DND-41 (cell line): Measurements from ENCODE around the gene RUNX2.

Source experiments
- ATAC-seq: fragments of 200-7000 bp; cut with Tn5 transposase; 3 replicates; pipeline ENCODE4 v1.9.1; 2021; ENCODE audit warnings: low read depth; ENCODE audit not compliant: insufficient read depth
- DNase-seq: peaks from one replicate; pipeline ENCODE4 v3.0.0-alpha.2; 2020
- H2AFZ ChIP-seq: 2 replicates; pipeline ENCODE4 v1.6.0; 2012; ENCODE audit warnings: low read depth, low read length
- H3K27ac ChIP-seq: 2 replicates; pipeline ENCODE4 v1.5.1; 2012; ENCODE audit warnings: low read length, inconsistent platforms
- H3K27me3 ChIP-seq: fragments of 200-600 bp; sonication (generic); 2 replicates; pipeline ENCODE4 v1.6.0; 2012; ENCODE audit warnings: low read length, mild to moderate bottlenecking, inconsistent platforms; ENCODE audit not compliant: insufficient read depth, poor library complexity
- H3K36me3 ChIP-seq: 2 replicates; pipeline ENCODE4 v1.5.1; 2012; ENCODE audit warnings: low read length, inconsistent platforms; ENCODE audit not compliant: insufficient read depth
- H3K4me1 ChIP-seq: 2 replicates; pipeline ENCODE4 v1.5.1; 2012; ENCODE audit warnings: mild to moderate bottlenecking, low read length; ENCODE audit not compliant: insufficient read depth
- H3K4me2 ChIP-seq: 2 replicates; pipeline ENCODE4 v1.6.0; 2012; ENCODE audit warnings: mild to moderate bottlenecking, moderate library complexity, low read length, inconsistent platforms; ENCODE audit not compliant: insufficient read depth
- H3K4me3 ChIP-seq, 2 experiments: fragments of 200-600 bp in 1 of 2; shearing (Covaris generic) in 1 of 2; 2 replicates each; pipeline ENCODE4 v1.5.1; 2012 to 2016; ENCODE audit warnings: inconsistent platforms in 2 of 2, low read length in 2 of 2, mild to moderate bottlenecking in 2 of 2, low read depth in 1 of 2, moderate library complexity in 1 of 2
- H3K79me2 ChIP-seq: 2 replicates; pipeline ENCODE4 v1.6.0; 2012; ENCODE audit warnings: low read length, inconsistent platforms; ENCODE audit not compliant: insufficient read depth
- H3K9ac ChIP-seq: 2 replicates; pipeline ENCODE4 v1.6.0; 2012; ENCODE audit warnings: low read depth, mild to moderate bottlenecking, inconsistent platforms, low read length, moderate library complexity
- H3K9me3 ChIP-seq: 2 replicates; pipeline ENCODE4 v1.5.1; 2012; ENCODE audit warnings: low read length, moderate library complexity, mild to moderate bottlenecking, inconsistent platforms; ENCODE audit not compliant: insufficient read depth, severe bottlenecking
- H4K20me1 ChIP-seq: 2 replicates; pipeline ENCODE4 v1.6.0; 2012; ENCODE audit warnings: low read length; ENCODE audit not compliant: insufficient read depth
- EZH2 ChIP-seq: IDR thresholded peaks from 3 replicates; pipeline ENCODE4 v1.6.1; 2012; ENCODE audit warnings: borderline replicate concordance, low read depth, mild to moderate bottlenecking, moderate library complexity, low read length, inconsistent platforms; ENCODE audit not compliant: severe bottlenecking
- TF ChIP-seq, protein P1 (sequence below): IDR thresholded peaks from 2 replicates; pipeline ENCODE4 v1.5.1; 2012; ENCODE audit warnings: borderline replicate concordance, low read length, moderate library complexity, mild to moderate bottlenecking; ENCODE audit not compliant: poor library complexity, severe bottlenecking; ENCODE audit errors: extremely low read depth

RUNX2 gene

DNA sequence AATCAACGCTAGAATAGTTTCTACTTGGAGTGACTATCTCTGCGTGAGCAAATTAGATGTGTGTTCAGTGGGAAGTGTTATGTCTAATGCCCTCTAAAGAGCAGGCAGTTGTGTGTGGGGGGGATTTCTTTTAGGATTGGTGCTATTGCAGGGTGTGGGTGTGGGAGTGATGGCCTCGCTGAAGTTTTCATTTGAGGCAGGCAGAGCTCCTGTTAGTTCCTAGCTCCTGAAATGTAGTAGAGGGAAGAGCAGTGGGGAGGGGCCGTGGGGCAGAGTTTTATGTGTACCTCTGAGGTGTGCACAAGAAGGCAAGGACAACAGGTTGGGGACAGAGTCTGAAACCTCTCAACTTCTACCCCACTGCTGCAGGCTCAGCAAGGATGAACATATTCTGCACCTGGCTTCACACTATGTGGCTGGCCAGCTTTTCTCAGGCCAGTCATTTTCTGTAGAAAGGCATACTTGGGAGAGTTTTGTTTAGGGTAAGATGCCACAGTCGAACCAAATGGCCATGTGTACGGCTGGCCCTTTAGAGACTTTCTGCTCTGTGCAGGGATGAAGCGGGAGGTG, 278.8 kb downstream of the RUNX2 start:
- no peaks in the 10 kb centered on the region for H3K9me3 ChIP-seq
- DNase-seq, result no peak
- H3K4me3 ChIP-seq, result no peak overlapping the region
- no peaks in the 10 kb centered on the region for H3K79me2 ChIP-seq
- H2AFZ ChIP-seq, result no peak overlapping the region
- no peaks in the 10 kb centered on the region for H3K27me3 ChIP-seq
- H4K20me1 ChIP-seq, result no peaks in the 10 kb centered on the region
- no peaks in the 10 kb centered on the region for H3K36me3 ChIP-seq
- H3K27ac ChIP-seq, result peak overlapping the region; percentile 47
- H3K4me2 ChIP-seq, result no peak overlapping the region
- no peak overlapping the region for H3K9ac ChIP-seq
- no peak for TF ChIP-seq EZH2
- TF ChIP-seq, protein P1, sequence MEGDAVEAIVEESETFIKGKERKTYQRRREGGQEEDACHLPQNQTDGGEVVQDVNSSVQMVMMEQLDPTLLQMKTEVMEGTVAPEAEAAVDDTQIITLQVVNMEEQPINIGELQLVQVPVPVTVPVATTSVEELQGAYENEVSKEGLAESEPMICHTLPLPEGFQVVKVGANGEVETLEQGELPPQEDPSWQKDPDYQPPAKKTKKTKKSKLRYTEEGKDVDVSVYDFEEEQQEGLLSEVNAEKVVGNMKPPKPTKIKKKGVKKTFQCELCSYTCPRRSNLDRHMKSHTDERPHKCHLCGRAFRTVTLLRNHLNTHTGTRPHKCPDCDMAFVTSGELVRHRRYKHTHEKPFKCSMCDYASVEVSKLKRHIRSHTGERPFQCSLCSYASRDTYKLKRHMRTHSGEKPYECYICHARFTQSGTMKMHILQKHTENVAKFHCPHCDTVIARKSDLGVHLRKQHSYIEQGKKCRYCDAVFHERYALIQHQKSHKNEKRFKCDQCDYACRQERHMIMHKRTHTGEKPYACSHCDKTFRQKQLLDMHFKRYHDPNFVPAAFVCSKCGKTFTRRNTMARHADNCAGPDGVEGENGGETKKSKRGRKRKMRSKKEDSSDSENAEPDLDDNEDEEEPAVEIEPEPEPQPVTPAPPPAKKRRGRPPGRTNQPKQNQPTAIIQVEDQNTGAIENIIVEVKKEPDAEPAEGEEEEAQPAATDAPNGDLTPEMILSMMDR, result no peak
- 0 out of 3 replicates have a peak, but pooled peaks have one; percentile 12 for ATAC-seq
- peaks cover 36% of the 10 kb centered on the region for H3K4me1 ChIP-seq

DNA sequence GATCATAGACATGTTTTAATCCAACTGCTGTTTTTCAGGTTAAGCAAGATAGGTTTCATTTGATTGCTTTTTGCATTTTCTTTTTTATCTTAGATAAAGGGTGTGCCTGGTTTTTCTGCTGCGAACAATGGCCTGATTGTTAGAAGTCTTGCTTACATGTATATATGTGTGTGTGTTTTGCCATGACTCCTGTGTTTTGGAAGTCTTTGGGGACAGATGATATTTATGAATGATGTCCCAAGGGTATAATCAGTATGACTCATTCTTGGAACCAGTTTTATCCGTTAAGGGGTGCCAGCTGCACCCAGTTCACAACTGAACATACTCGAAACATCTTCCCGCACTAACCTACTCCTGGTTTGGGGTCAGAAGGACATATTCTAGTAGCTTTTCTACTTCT, 279.7 kb downstream of the RUNX2 start:
- Histone ChIP-seq H3K27ac (peak overlapping the region; percentile 47), H3K9me3 (no peaks in the 10 kb centered on the region), H3K27me3 (no peaks in the 10 kb centered on the region), H3K4me3 (no peak overlapping the region), H3K79me2 (no peaks in the 10 kb centered on the region), H4K20me1 (no peaks in the 10 kb centered on the region), H3K36me3 (no peaks in the 10 kb centered on the region), H3K9ac (no peak overlapping the region; the same call in 1 of the 2 replicates), H2AFZ (no peak overlapping the region), H3K4me1 (peaks cover 36% of the 10 kb centered on the region), H3K4me2 (no peak overlapping the region)
- TF ChIP-seq EZH2, result no peak
- DNase-seq, result peak; percentile 26
- ATAC-seq, result peak; percentile 70

DNA sequence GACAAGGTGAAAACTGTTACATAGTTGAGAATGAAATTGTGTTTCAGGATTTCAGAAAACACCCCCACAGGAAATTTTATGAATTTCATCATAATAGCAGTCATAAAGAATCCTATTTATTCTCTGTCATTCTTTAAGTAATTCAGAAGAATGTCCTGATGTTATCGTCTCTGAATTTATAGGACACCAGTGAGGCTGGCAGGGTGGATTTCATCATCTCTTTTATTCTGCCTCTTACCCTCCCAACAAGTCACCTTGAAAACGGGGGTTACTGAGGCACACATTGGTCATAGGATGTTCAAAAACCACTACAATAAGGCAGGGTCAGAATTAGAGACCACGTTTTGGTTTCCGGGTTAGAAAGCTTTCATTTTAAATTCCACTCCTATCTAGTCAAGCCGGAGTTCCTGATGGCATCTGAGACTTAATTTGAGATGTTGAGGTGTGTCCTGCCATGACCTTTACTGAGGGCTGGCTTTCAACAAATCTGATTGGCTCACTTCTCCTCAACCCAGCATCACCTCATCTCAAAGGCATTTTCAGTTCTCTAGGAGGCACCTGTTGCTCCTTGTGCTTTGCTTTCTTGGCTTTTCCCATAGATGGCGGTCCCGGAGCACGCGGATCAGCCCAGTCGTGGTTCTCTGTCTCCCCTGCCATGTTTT, 280.3 kb downstream of the RUNX2 start:
- Histone ChIP-seq H3K9ac (no peak overlapping the region; the same call in 1 of the 2 replicates), H3K27ac (peak overlapping the region; percentile 58), H2AFZ (no peak overlapping the region), H3K36me3 (no peaks in the 10 kb centered on the region), H3K4me1 (peaks cover 36% of the 10 kb centered on the region), H3K27me3 (no peaks in the 10 kb centered on the region), H3K9me3 (no peaks in the 10 kb centered on the region), H4K20me1 (no peaks in the 10 kb centered on the region), H3K79me2 (no peaks in the 10 kb centered on the region), H3K4me2 (no peak overlapping the region), H3K4me3 (no peak overlapping the region)
- ATAC-seq (peak; percentile 45), DNase-seq (no peak)
- TF ChIP-seq, protein P1, result no peak
- TF ChIP-seq EZH2, result no peak

DNA sequence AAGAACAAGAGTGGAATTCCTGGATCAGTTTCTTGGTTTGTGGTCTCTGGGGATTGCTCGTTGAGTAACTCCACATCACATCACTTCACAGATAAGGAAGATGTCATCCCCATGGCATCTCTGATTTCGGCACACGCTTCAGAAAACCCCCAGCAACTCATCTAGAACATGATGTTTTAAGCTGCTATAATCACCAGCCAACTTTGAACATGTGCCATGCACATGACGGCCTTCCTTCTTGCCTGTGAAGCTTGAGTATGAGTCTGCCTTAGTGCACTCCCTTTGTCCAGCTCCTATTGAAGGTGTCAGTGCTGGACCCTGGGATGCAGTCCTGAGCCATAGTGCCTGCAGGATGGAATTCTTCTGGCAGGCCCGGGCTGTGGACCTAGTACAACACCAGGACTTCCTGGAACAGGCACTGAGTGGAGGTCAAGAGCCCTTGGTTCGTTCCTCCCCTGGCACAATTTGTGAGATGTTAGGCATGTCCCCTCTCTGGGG, 281.1 kb downstream of the RUNX2 start:
- no peaks in the 10 kb centered on the region for H3K27me3 ChIP-seq
- no peak overlapping the region for H3K4me2 ChIP-seq
- no peaks in the 10 kb centered on the region for H3K36me3 ChIP-seq
- DNase-seq, result no peak
- H3K79me2 ChIP-seq, result no peaks in the 10 kb centered on the region
- H3K9me3 ChIP-seq, result no peaks in the 10 kb centered on the region
- no peak overlapping the region for H3K9ac ChIP-seq
- TF ChIP-seq, protein P1, result no peak
- TF ChIP-seq EZH2, result no peak
- H3K4me1 ChIP-seq, result peaks cover 36% of the 10 kb centered on the region
- H3K27ac ChIP-seq, result peak overlapping the region; percentile 8; the same call in 1 of the 2 replicates
- no peaks in the 10 kb centered on the region for H4K20me1 ChIP-seq
- ATAC-seq, result no peak
- H2AFZ ChIP-seq, result no peak overlapping the region
- H3K4me3 ChIP-seq, result no peak overlapping the region
